ENCODE results near the gene PDLIM5. TPM values are rescaled to one million over a fixed set of nuclear protein-coding genes. Genes with fewer than 3 reads are reported as not detected.
"Not testable (repeated sequence)": the region's sequence is repeated elsewhere in the genome, so short reads cannot be mapped to it uniquely, and the experiment has no call there.

Gene PDLIM5
- total RNA-seq, 1 donor from 2014 or later, result 60.7 TPM

DNA sequence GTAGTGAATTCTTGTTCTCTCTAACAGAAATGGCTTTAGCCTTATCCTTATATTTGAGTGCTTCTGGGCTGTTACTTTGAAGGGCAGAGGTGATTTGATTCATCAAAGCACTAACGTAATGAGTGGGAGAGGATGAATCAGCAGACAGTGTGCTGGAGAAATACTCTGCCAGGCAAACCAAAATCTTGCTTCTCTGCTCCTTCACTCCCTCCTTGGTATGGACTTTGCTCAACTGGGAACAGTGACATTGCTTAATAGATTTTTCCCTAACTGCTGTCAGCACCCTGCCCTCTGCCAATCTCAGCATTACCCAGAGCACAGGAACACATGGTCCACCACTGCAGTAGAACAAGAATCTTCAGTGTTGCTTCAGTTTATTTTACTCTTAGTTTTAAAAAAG is 56.0 kb downstream of the PDLIM5 start:
- H3K27ac Mint-ChIP-seq, result peak overlapping the region; percentile 49
- H3K9me3 Mint-ChIP-seq, result peaks cover 8% of the 10 kb centered on the region
- no peak for TF ChIP-seq CTCF (IDR thresholded peaks at IDR 0.05; ENCODE audit: unreplicated experiment)
- H3K36me3 Mint-ChIP-seq, result peaks cover 3% of the 10 kb centered on the region
- H3K4me1 Mint-ChIP-seq, result peaks cover 3% of the 10 kb centered on the region
- no peak for DNase-seq (ENCODE audit: low spot score in 2 of 2, unreplicated experiment in 2 of 2)
- H3K27me3 Mint-ChIP-seq (ENCODE audit: low read depth), result no peaks in the 10 kb centered on the region
- H3K4me3 Mint-ChIP-seq, result no peak overlapping the region

DNA sequence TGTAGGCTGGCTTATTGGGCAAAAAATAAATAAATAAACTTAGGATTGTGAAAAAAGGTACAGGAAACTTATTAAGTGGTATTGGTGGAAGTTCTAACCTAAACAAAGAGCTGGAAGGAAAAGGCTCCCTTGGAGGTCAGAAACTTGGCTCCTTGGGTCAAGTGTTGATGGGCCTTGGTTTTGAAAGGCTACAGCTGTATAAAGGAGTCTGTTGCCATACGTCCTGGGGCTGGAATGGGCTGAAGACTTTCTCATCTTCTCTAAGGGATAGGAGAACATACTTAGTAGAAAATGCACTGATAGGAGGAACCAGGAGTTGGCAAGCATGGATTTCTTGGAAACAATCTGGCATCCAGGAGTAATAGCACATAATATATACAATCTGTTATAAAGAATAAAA is 56.6 kb downstream of the PDLIM5 start:
- no peaks in the 10 kb centered on the region for H3K27me3 Mint-ChIP-seq (ENCODE audit: low read depth)
- H3K4me1 Mint-ChIP-seq, result peaks cover 3% of the 10 kb centered on the region
- peak overlapping the region; percentile 49 for H3K27ac Mint-ChIP-seq
- H3K9me3 Mint-ChIP-seq, result peaks cover 13% of the 10 kb centered on the region
- peaks cover 9% of the 10 kb centered on the region for H3K36me3 Mint-ChIP-seq
- TF ChIP-seq CTCF (IDR thresholded peaks at IDR 0.05; ENCODE audit: unreplicated experiment), result no peak
- H3K4me3 Mint-ChIP-seq, result no peak overlapping the region
- DNase-seq (ENCODE audit: low spot score in 2 of 2, unreplicated experiment in 2 of 2), result no peak

DNA sequence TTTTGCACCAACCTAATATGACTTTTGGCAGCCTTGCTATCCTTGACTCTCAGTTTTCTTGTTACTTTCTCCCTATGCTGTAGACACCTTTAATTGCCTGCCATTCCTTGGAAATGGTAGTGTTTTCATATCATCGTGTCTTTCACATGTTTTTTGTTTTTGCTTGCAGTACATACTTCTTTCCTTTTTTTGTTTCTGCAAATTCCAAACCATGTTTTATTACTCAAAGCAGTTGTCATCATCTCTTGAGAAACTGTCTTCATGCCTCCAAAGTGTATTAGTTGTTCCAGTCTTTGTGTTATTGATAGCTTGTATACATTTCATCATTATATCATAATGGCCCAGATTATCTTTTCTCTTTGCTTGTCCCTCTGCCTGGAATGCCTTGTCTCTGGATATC is 57.1 kb downstream of the PDLIM5 start:
- Mint-ChIP-seq H3K27ac (no peak overlapping the region), H3K9me3 (peaks cover 18% of the 10 kb centered on the region), H3K27me3 (ENCODE audit: low read depth) (no peaks in the 10 kb centered on the region), H3K4me1 (peaks cover 3% of the 10 kb centered on the region), H3K4me3 (no peak overlapping the region), H3K36me3 (peaks cover 14% of the 10 kb centered on the region)
- no peak for DNase-seq (ENCODE audit: low spot score in 2 of 2, unreplicated experiment in 2 of 2)
- TF ChIP-seq CTCF (IDR thresholded peaks at IDR 0.05; ENCODE audit: unreplicated experiment), result no peak

GRCh38 chr4:94511591-94511990 is 59.8 kb downstream of the PDLIM5 start:
- Mint-ChIP-seq H3K4me3 (no peak overlapping the region), H3K9me3 (peaks cover 19% of the 10 kb centered on the region), H3K36me3 (peaks cover 18% of the 10 kb centered on the region), H3K27ac (no peak overlapping the region), H3K4me1 (peaks cover 3% of the 10 kb centered on the region), H3K27me3 (ENCODE audit: low read depth) (no peaks in the 10 kb centered on the region)
- no peak for TF ChIP-seq CTCF (IDR thresholded peaks at IDR 0.05; ENCODE audit: unreplicated experiment)
- no peak for DNase-seq (ENCODE audit: low spot score in 2 of 2, unreplicated experiment in 2 of 2)

DNA sequence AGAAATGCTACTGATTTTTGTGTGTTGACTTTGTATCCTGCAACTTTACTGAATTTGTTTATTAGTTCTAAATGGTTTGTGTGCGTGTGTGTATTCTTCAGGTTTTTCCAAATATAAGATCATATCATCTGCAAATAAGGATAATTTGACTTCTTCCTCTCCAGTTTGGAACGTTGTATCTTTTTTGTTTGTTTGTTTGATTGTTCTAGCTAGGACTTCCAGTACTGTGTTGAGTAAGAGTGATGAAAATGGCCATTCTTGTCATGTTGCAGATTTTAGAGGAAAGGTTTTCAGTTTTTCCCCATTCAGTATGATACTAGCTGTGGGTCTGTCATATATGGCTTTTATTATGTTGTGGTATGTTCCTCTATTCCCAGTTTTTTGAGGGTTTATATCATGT is 61.8 kb downstream of the PDLIM5 start:
- peaks cover 18% of the 10 kb centered on the region for H3K36me3 Mint-ChIP-seq

GRCh38 chr4:94515365-94515764 is 63.6 kb downstream of the PDLIM5 start:
- Mint-ChIP-seq H3K36me3 (peaks cover 18% of the 10 kb centered on the region), H3K4me3 (no peak overlapping the region), H3K27me3 (ENCODE audit: low read depth) (no peaks in the 10 kb centered on the region), H3K9me3 (peaks cover 19% of the 10 kb centered on the region), H3K4me1 (peaks cover 26% of the 10 kb centered on the region), H3K27ac (no peak overlapping the region)
- TF ChIP-seq CTCF (IDR thresholded peaks at IDR 0.05; ENCODE audit: unreplicated experiment), result no peak
- DNase-seq (ENCODE audit: low spot score in 2 of 2, unreplicated experiment in 2 of 2), result no peak

More for the DNA sequence above, 61.8 kb downstream of the PDLIM5 start:
- not testable (repeated sequence) for H3K27ac Mint-ChIP-seq; DNase-seq (ENCODE audit: low spot score in 2 of 2, unreplicated experiment in 2 of 2); H3K4me3 Mint-ChIP-seq; H3K27me3 Mint-ChIP-seq (ENCODE audit: low read depth); H3K4me1 Mint-ChIP-seq
- H3K9me3 Mint-ChIP-seq, result peaks cover 19% of the 10 kb centered on the region

All from mesothelial cell of epicardium (in vitro differentiated cells).